Choroid plexus epithelial cell (primary cell): ENCODE results near the gene USP36.
"Not testable (repeated sequence)": the region's sequence is repeated elsewhere in the genome, so short reads cannot be mapped to it uniquely, and the experiment has no call there.

Experiments used
- DNase-seq: peaks from one replicate; pipeline ENCODE4 v3.0.0-alpha.2; 2010; ENCODE audit warnings: low read depth
- H3K4me3 ChIP-seq: 2 replicates; pipeline ENCODE4 v1.5.1; 2011; ENCODE audit warnings: low read depth, mild to moderate bottlenecking, control low read depth, low read length, moderate library complexity
- TF ChIP-seq, protein P1 (sequence below): conservative IDR thresholded peaks from 2 replicates; pipeline ENCODE4 v1.5.1; 2011; ENCODE audit warnings: low read depth, mild to moderate bottlenecking, control low read depth, inconsistent platforms, low read length, moderate library complexity

The USP36 gene

DNA sequence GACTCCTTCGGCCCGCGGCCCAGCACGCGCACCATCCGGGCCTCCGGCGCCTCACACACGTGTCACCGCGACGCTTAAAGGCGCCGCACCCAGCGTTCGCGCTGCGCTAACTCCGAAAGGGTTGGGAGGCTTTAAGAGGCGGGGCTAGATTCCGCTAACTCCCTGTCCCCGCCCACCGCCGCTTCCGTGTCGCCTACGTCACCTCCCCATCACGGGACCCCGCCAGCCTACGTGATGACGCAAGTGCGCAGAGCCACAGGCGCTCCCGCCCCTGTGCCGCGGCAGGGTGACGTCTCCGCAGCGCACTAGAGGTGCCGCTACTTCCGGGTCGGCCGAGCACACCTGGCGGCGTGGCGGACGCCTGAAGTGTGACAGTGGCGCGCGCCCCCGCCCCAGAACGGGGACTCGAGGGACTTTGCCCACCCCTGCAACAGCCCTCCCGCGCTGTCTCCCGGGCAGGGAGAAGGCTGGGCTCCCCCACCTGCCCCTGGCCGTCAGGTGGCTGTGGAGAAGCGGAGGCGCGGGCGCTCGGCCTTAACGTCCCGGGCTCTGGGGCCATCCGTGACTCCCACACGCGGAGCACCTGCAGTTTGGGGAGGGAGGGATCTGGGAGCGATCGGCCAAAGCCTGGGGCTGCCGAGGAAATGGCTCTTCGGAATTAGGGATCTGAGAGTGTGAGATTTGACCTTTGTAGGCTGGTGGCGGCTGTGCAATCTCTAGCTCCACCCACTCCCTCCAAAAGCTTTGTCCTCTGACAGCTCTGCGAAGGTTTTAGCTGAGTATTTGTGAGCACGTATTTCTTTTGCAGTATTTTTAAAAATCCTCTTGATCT, at the start of gene USP36:
TSS of gene USP36 (minus strand) at position 35 of the 832 bp plus-strand sequence. CDS start 4,451 bp downstream, outside the sequence.
- TF ChIP-seq, protein P1, sequence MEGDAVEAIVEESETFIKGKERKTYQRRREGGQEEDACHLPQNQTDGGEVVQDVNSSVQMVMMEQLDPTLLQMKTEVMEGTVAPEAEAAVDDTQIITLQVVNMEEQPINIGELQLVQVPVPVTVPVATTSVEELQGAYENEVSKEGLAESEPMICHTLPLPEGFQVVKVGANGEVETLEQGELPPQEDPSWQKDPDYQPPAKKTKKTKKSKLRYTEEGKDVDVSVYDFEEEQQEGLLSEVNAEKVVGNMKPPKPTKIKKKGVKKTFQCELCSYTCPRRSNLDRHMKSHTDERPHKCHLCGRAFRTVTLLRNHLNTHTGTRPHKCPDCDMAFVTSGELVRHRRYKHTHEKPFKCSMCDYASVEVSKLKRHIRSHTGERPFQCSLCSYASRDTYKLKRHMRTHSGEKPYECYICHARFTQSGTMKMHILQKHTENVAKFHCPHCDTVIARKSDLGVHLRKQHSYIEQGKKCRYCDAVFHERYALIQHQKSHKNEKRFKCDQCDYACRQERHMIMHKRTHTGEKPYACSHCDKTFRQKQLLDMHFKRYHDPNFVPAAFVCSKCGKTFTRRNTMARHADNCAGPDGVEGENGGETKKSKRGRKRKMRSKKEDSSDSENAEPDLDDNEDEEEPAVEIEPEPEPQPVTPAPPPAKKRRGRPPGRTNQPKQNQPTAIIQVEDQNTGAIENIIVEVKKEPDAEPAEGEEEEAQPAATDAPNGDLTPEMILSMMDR: no peak
- peak; percentile 99 for DNase-seq
- H3K4me3 ChIP-seq: peak within 1 kb of the TSS; percentile 91

- DNase-seq, H3K4me3 ChIP-seq: not testable (repeated sequence)
Measured at GRCh38 chr17:78890096-78890495, 49.5 kb upstream of the USP36 start.

DNA sequence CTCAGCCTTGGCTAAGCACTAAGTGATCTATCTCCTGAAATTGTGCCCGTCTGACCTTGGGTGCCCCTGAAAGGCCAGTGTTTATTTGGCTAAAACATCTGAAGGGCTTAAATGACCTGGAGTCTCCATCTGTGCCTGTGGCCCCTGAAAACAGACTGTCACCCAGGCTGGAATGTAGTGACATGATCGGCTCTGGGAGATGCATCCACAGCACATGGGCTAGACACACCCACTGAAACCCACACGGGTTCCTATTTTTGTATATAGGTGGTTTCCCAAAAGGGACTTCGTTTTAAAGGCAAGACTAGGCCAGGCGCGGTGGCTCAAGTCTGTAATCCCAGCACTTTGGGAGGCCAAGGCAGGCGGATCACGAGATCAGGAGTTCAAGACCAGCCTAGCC, 48.9 kb upstream of the USP36 start:
- TF ChIP-seq, protein P1: no peak
- no peak for DNase-seq
- H3K4me3 ChIP-seq: no peak overlapping the region

GRCh38 chr17:78888941-78889518, 48.4 kb upstream of the USP36 start:
- no peak overlapping the region for H3K4me3 ChIP-seq
- no peak for DNase-seq
- TF ChIP-seq, protein P1: no peak

- TF ChIP-seq, protein P1: no peak
- no peak overlapping the region for H3K4me3 ChIP-seq
- no peak for DNase-seq
Measured at GRCh38 chr17:78886954-78887353, 46.3 kb upstream of the USP36 start.

DNA sequence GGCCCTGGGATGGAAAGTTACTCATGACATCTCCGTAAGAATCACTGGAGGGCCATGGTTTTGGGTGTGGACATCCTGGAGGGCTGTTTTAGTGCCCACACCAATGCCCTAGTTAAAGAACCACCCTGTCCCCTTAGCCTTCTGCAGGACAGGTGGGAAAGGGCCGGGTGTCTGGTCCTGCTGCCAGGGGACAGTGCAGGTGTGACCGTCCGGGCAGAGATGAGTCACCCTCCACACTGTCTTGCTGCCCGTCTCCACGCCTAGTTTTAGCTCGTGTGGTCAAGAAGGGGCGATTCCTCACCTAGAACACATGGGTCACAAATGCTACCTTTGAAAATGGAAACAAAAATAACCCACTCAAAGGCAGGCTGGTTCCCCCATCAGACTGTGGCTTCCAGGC, 45.3 kb upstream of the USP36 start:
- no peak overlapping the region for H3K4me3 ChIP-seq
- DNase-seq: no peak
- TF ChIP-seq, protein P1: no peak

GRCh38 chr17:78884876-78885667, 44.5 kb upstream of the USP36 start:
- no peak for DNase-seq
- H3K4me3 ChIP-seq: no peak overlapping the region
- TF ChIP-seq, protein P1: no peak
